ENCODE results near the gene PLXNB1. TPM values are rescaled to one million over a fixed set of nuclear protein-coding genes. Genes with fewer than 3 reads are reported as not detected.
"Not testable (repeated sequence)": the region's sequence is repeated elsewhere in the genome, so short reads cannot be mapped to it uniquely, and the experiment has no call there.

PLXNB1 gene
- total and polyA plus RNA-seq, 5 experiments from 2014 or later, result 2.0 to 3.2 TPM; not detected in 3

DNA sequence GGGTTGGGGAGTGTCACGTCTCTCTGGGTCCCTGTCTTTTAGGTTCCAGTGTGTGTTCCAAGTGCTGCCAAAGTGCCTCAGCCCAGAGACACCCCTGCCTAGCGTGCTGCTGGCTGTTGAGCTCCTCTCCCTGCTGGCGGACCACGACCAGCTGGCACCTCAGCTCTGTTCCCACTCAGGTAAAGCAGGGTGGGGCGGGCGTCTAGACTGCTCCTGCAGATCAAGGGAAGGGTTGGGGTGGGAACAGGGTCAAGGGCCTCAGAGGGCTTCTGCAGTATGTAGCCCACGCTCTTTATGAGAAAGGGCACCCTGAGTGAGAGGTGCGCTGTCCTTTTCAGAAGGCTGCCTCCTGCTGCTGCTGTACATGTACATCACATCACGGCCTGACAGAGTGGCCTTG, 33.8 kb upstream of the PLXNB1 start:
- Mint-ChIP-seq H3K27me3 (no peaks in the 10 kb centered on the region), H3K27ac (peak overlapping the region in 2 of 10 donors; percentile 29 to 33), H3K4me3 (peak overlapping the region in 1 of 10 donors; percentile 26), H3K9me3 (no peaks in the 10 kb centered on the region), H3K36me3 (peaks cover 0 to 40% (median 5%) of the 10 kb centered on the region in 3 donors), H3K4me1 (peaks cover 15 to 46% (median 44%) of the 10 kb centered on the region in 4 donors)
- POLR2A ChIA-PET, result interaction anchor here (0.8 to 1.7 kb wide), 4 partner anchors 13 to 95 kb away, joined by 3 to 11 read pairs (median 6); partner anchors contain the start of gene ATRIP
- no peak for ATAC-seq
- no peak for DNase-seq

DNA sequence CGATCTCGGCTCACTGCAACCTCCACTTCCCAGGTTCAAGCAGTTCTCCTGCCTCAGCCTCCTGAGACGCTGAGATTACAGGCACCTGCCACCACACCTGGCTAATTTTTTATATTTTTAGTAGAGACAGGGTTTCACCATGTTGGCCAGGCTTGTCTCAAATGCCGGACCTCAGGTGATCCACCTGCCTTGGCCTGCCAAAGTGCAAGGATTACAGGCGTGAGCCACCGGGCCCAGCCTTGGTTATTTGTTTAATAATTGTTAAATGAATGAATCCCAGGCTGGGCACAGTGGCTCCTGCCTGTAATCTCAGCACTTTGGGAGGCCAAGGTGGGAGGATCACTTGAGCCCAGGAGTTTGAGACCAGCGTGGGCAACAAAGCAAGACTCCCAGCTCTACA, 31.9 kb upstream of the PLXNB1 start:
- H3K4me1 Mint-ChIP-seq, result peaks cover 5 to 27% (median 25%) of the 10 kb centered on the region in 4 donors
- not testable (repeated sequence) for H3K27ac Mint-ChIP-seq, ATAC-seq, H3K4me3 Mint-ChIP-seq, DNase-seq, H3K27me3 Mint-ChIP-seq, H3K9me3 Mint-ChIP-seq
- H3K36me3 Mint-ChIP-seq, result peaks cover 0 to 43% (median 7%) of the 10 kb centered on the region in 3 donors
- POLR2A ChIA-PET, result interaction anchor here (1.5 kb wide), 1 partner anchor 16 kb away, joined by 4 read pairs; the partner anchor contains the start of gene ATRIP

DNA sequence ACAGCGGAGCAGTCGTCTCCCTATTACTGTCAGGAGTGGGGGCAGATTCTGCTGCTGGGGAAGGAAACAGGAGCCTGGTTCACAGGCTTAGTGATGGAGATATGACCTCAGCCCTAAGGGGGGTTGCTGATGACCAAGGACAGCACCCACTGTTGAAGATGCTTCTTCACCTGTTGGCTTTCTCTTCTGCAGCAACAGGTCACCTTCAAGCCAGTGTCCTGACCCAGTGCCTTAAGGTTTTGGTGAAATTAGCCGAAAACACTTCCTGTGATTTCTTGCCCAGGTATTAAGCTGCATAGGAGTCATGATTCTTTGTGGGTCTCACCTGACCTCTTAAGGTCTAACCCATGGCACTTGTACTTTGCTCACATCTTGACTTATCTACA, 30.6 kb upstream of the PLXNB1 start:
- DNase-seq, result no peak
- Mint-ChIP-seq H3K36me3 (peaks cover 0 to 52% (median 7%) of the 10 kb centered on the region in 3 donors), H3K9me3 (no peaks in the 10 kb centered on the region), H3K27me3 (no peaks in the 10 kb centered on the region), H3K4me3 (no peak overlapping the region), H3K27ac (peak overlapping the region in 4 of 10 donors; percentile 9 to 81 (median 66)), H3K4me1 (peaks cover 3 to 16% (median 13%) of the 10 kb centered on the region in 4 donors)
- POLR2A ChIA-PET, result no interaction called here
- ATAC-seq, result no peak

DNA sequence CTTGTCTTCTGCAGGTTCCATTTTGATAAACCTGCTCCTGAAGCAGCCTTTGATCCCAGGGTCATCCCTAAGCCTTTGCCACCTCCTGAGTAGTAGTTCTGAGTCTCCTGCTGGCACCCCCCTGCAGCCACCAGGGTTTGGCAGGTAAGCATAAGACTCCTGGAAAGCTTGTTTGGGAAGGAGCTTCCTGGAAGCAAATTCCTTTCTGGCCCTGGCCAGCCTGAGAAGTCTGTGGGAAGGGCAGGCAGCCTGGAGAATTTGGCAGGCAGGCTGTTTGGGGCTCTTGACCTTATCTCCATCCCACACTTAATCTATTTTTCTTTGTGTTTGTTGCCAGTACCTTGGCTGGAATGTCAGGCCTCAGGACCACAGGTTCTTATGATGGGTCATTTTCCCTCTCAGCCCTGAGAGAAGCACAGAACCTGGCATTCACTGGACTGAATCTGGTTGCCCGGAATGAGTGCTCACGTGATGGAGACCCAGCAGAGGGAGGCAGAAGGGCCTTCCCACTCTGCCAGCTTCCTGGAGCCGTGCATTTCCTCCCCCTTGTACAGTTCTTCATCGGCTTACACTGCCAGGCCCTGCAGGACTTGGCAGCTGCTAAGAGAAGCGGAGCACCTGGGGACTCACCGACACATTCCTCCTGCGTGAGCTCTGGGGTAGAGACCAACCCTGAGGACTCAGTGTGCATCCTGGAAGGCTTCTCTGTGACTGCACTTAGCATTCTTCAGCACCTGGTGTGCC, 30.1 kb upstream of the PLXNB1 start:
- Mint-ChIP-seq H3K36me3 (peaks cover 0 to 57% (median 7%) of the 10 kb centered on the region in 3 donors), H3K4me1 (peaks cover 3 to 11% (median 8%) of the 10 kb centered on the region in 4 donors), H3K27ac (no peak overlapping the region), H3K9me3 (no peaks in the 10 kb centered on the region), H3K4me3 (no peak overlapping the region), H3K27me3 (no peaks in the 10 kb centered on the region)
- ATAC-seq (no peak), DNase-seq (no peak)
- POLR2A ChIA-PET, result interaction anchor here (0.6 kb wide), 1 partner anchor 1076 kb away, joined by 6 read pairs; no protein-coding TSS in a partner anchor

DNA sequence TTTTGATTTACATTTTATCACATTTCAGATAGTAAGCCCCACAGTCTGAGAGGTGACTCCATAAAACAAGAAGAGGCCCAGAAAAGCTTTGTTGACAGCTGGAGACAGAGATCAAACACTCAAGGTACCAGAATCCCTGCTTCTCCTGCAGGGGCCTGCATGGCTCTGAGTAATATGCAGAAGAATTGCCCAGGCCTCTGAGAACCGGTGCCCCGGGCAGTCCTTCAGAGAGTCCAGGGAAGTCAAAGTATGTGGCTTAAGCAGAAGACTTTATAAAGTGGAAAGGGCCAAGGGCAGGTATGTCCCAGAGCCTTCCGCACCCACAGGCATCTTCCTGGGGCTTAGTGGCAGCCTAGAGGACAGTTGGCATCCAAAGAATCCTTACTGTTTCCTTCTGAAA, 29.4 kb upstream of the PLXNB1 start:
- POLR2A ChIA-PET, result interaction anchor here (0.6 to 1.7 kb wide), 2 partner anchors 9 to 1075 kb away, joined by 5 to 6 read pairs; no protein-coding TSS in a partner anchor
- H3K4me3 Mint-ChIP-seq, result no peak overlapping the region
- no peak for DNase-seq
- no peak overlapping the region for H3K27ac Mint-ChIP-seq
- H3K4me1 Mint-ChIP-seq, result peaks cover 3 to 11% (median 8%) of the 10 kb centered on the region in 4 donors
- ATAC-seq, result no peak
- H3K27me3 Mint-ChIP-seq, result no peaks in the 10 kb centered on the region
- H3K36me3 Mint-ChIP-seq, result peaks cover 0 to 63% (median 10%) of the 10 kb centered on the region in 3 donors
- H3K9me3 Mint-ChIP-seq, result no peaks in the 10 kb centered on the region

DNA sequence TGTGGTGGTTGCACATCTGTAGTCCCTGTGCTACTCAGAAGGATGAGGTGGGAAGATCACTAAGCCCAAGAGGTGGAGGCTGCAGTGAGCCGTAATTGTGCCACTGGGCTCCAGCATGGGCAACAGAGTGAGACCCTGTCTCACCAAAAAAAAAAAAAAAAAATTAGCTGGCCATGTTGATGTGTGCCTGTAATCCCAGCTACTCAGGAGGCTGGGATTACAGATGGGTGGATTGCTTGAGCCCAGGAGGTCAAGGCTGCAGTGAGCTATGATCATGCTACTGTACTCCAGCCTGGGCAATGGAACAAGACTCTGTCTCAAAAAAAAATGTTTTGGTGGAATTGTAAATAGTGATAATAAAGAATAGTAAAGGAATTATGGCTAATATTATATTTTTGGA, 26.6 kb upstream of the PLXNB1 start:
- no peak for DNase-seq

DNA sequence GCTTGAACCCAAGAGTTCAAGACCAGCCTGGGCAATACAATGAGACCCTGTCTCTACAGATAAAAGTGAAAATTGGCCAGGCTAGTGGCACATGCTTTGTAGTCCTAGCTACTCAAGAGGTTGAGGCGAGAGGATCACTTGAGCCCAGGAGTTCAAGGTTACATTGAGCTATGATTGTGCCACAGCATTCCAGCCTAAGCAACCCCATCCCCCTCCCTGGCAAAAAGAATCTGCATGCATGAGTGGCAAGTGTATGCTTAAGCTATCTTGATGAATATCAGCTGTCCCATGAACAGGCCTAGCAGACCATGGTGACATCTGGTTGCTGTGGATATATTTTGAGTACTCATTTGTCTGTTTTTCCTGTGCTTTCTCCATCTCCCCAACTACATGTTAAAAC, 21.4 kb upstream of the PLXNB1 start:
- no peak overlapping the region for H3K27ac Mint-ChIP-seq
- no peaks in the 10 kb centered on the region for H3K27me3 Mint-ChIP-seq
- H3K36me3 Mint-ChIP-seq, result peaks cover 0 to 51% (median 8%) of the 10 kb centered on the region in 3 donors
- H3K9me3 Mint-ChIP-seq, result no peaks in the 10 kb centered on the region
- ATAC-seq (no peak), DNase-seq (no peak)
- H3K4me3 Mint-ChIP-seq, result no peak overlapping the region
- POLR2A ChIA-PET, result interaction anchor here (1.2 to 3.3 kb wide), 2 partner anchors 11 to 28 kb away, joined by 6 to 18 read pairs; partner anchors contain the start of genes CCDC51 and TMA7
- peaks cover 15 to 24% (median 22%) of the 10 kb centered on the region in 4 donors for H3K4me1 Mint-ChIP-seq

More for the DNA sequence above, 26.6 kb upstream of the PLXNB1 start:
- ATAC-seq, result no peak
- POLR2A ChIA-PET, result interaction anchor here (0.6 to 2.6 kb wide), 3 partner anchors 10 to 53 kb away, joined by 6 to 10 read pairs (median 7); partner anchors contain the start of gene ATRIP
- Mint-ChIP-seq H3K4me1 (peaks cover 4 to 11% (median 8%) of the 10 kb centered on the region in 4 donors), H3K27me3 (no peaks in the 10 kb centered on the region), H3K27ac (no peak overlapping the region), H3K9me3 (no peaks in the 10 kb centered on the region), H3K4me3 (no peak overlapping the region), H3K36me3 (peaks cover 0 to 91% (median 14%) of the 10 kb centered on the region in 3 donors)

DNA sequence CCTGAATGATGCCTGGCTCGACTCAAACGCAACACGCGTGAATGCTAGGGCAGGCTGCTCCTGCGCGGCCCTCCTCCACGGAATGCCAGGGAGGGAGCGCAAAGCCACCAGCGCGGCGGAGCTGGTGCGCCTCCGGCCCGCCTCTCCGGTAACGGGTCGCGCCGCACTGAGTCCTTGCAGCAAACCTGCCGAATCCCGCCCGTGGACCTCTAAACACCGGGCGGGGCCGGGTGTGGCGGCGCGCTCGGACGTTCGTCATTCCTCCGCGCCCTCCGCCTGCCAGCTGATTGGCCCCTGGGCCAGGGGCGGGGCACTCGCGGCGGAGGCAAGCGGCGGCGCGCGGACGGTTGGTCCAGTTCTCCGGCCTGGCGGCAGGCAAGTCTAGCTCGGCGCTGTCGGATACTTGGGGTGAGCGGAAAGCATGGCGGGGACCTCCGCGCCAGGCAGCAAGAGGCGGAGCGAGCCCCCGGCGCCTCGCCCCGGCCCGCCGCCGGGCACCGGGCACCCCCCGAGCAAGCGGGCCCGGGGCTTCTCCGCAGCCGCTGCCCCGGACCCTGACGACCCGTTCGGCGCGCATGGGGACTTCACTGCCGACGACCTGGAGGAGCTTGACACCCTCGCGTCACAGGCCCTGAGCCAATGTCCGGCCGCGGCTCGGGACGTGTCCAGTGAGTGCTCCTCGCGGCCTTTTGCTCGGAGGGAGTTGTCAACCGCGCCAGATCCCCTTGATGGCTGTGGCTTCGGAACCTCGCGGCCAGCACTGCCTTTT, 16.7 kb upstream of the PLXNB1 start, which contains the start of gene ATRIP:
ATRIP (plus strand) TSS at position 313 of the 769 bp plus-strand sequence; CDS start at position 422, 109 bp downstream.
- peak within 1 kb of the TSS; percentile 83 to 98 (median 95) for H3K27ac Mint-ChIP-seq
- H3K9me3 Mint-ChIP-seq, result no peaks in the 10 kb centered on the region
- no peaks in the 10 kb centered on the region for H3K27me3 Mint-ChIP-seq
- POLR2A ChIA-PET, result interaction anchor here (0.8 to 3.7 kb wide), 17 partner anchors 10 to 205 kb away, joined by 3 to 28 read pairs (median 7); partner anchors contain the start of gene ZNF589
- peaks cover 0 to 32% (median 5%) of the 10 kb centered on the region in 3 donors for H3K36me3 Mint-ChIP-seq
- ATAC-seq (peak; percentile 95 to 98), DNase-seq (peak; percentile 78 to 91 (median 82))
- H3K4me1 Mint-ChIP-seq, result peaks cover 20 to 50% (median 42%) of the 10 kb centered on the region in 4 donors
- peak within 1 kb of the TSS; percentile 86 to 98 (median 92) for H3K4me3 Mint-ChIP-seq

DNA sequence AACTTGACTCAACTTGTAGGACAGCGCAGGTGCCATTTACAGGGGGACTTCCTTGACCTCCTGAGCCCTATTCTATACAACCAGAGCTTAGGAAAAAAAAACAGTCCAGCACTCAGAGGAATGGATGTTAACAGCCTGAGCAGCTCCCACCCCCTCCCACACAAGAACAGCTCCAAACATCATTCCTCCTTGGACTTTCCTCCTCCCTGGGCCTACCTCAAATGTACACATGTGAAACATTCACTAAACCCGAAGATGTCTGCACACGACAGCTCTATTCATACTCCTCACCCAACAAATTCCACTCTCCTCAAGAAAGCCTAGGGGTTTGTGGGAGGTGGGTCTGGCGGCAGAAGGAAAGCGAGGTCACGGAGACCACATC, 16.1 kb upstream of the PLXNB1 start:
- Mint-ChIP-seq H3K36me3 (peaks cover 0 to 34% (median 3%) of the 10 kb centered on the region in 3 donors), H3K27ac (peak overlapping the region; percentile 83 to 98 (median 95)), H3K27me3 (no peaks in the 10 kb centered on the region), H3K4me1 (peaks cover 18 to 56% (median 47%) of the 10 kb centered on the region in 4 donors), H3K4me3 (peak overlapping the region; percentile 86 to 98 (median 92)), H3K9me3 (no peaks in the 10 kb centered on the region)
- POLR2A ChIA-PET, result interaction anchor here (0.8 to 3.7 kb wide), 18 partner anchors 9 to 205 kb away, joined by 3 to 28 read pairs (median 6); partner anchors contain the start of gene ZNF589
- ATAC-seq (no peak), DNase-seq (no peak)

DNA sequence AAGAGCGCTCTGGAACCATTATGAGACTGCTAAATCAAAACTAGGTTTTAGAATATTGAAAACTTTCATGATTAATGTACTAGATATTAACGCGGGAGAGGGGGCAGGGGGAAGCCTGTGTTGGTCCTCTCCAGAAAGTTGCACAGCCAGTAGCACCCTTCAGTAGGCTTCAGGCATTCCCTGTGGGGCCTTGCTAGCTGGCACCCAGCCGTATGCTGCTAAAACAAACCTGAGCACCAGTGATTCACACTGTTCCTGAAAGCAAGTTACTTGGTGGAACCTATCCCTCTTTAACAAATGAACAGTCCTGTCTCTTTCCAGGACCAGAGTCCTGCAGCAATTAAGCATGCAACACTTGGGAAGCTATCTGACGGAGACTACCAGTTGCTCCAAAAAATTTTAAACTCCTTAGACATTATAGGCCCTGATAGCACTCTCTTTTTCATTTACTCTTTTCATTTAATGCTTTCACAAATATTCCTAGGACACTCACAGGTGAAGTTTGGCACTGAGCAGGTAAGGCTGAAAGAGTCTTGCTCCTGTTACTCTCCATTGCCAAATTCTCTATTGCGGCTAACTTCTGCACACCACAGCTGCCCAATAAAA, 15.5 kb upstream of the PLXNB1 start:
- Mint-ChIP-seq H3K9me3 (no peaks in the 10 kb centered on the region), H3K27me3 (no peaks in the 10 kb centered on the region), H3K27ac (peak overlapping the region; percentile 37 to 98 (median 95)), H3K36me3 (peaks cover 0 to 40% (median 3%) of the 10 kb centered on the region in 3 donors), H3K4me1 (peaks cover 18 to 62% (median 49%) of the 10 kb centered on the region in 4 donors), H3K4me3 (peak overlapping the region; percentile 86 to 98 (median 92))
- ATAC-seq (no peak), DNase-seq (no peak)
- POLR2A ChIA-PET, result interaction anchor here (1.0 to 3.7 kb wide), 16 partner anchors 9 to 204 kb away, joined by 3 to 28 read pairs (median 6); partner anchors contain the start of gene ZNF589

DNA sequence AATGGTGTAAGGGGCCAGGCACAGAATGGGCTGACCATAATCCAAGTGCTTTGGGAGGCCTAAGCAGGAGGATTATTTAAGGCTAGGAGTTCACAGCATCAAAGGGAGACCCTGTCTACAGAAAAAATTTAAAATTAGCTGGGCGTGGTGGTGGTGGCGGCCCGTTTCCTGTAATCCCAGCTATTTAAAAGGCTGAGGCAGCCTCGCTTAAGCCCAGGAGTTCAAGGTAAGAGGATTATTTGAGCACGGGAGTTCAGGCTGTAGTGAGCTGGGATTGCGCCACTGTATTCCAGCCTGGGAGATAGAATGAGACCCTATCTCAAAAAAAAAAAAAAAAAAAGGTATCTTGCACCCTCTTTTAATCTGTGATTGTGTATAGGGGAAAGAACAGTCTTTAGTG, 12.1 kb upstream of the PLXNB1 start:
- no peaks in the 10 kb centered on the region for H3K9me3 Mint-ChIP-seq
- DNase-seq, result no peak
- peaks cover 0 to 40% (median 3%) of the 10 kb centered on the region in 3 donors for H3K36me3 Mint-ChIP-seq
- peak overlapping the region; percentile 24 to 100 (median 99) for H3K27ac Mint-ChIP-seq
- H3K27me3 Mint-ChIP-seq, result no peaks in the 10 kb centered on the region
- ATAC-seq, result no peak
- H3K4me3 Mint-ChIP-seq, result peak overlapping the region; percentile 89 to 100 (median 97)
- peaks cover 19 to 63% (median 53%) of the 10 kb centered on the region in 4 donors for H3K4me1 Mint-ChIP-seq
- POLR2A ChIA-PET, result interaction anchor here (2.8 to 4.1 kb wide), 2 partner anchors 24 to 31 kb away, joined by 25 to 37 read pairs; a partner anchor contains a TSS
